Large intestine (tissue), 3 donors: ENCODE measurements around the gene TGM5. TPM values are rescaled to one million over a fixed set of nuclear protein-coding genes. Genes with fewer than 3 reads are reported as not detected.
"Not testable (repeated sequence)": the region's sequence is repeated elsewhere in the genome, so short reads cannot be mapped to it uniquely, and the experiment has no call there.

ENCODE experiments used
- DNase-seq, 2 donors: peaks; one replicate each; pipeline versions ENCODE4 v3.0.0 to v3.0.0-alpha.2; 2013
- H3K27ac ChIP-seq: one replicate; pipeline ENCODE4 v1.5.1; 2013; ENCODE audit warnings: low read length
- H3K27me3 ChIP-seq: 2 replicates; pipeline ENCODE4 v1.6.1; 2013; ENCODE audit warnings: low read length; ENCODE audit not compliant: control insufficient read depth, insufficient read depth
- H3K36me3 ChIP-seq: 2 replicates; pipeline ENCODE4 v1.6.1; 2013; ENCODE audit warnings: low read length; ENCODE audit not compliant: control insufficient read depth, insufficient read depth
- H3K4me1 ChIP-seq: one replicate; pipeline ENCODE4 v1.6.1; 2013; ENCODE audit warnings: low read length; ENCODE audit not compliant: control insufficient read depth, insufficient read depth
- H3K4me3 ChIP-seq: one replicate; pipeline ENCODE4 v1.5.1; 2013; ENCODE audit warnings: low read length
- H3K9me3 ChIP-seq: one replicate; pipeline ENCODE4 v1.6.1; 2013; ENCODE audit warnings: mild to moderate bottlenecking, low read depth, low read length, moderate library complexity; ENCODE audit not compliant: control insufficient read depth
- WGBS: methylation state at CpG from one replicate; pipeline ENCODE4 v1.1.5; 2013; ENCODE audit warnings: low lambda C conversion rate; ENCODE audit not compliant: insufficient coverage; 5-methylcytosine and 5-hydroxymethylcytosine counted together
- polyA plus RNA-seq: library from polyadenylated mRNA; unstranded; fragments of 120-200 nt; gene quantifications from one replicate; pipeline ENCODE4 v1.2.1, GENCODE V29; 2013

Gene TGM5
- polyA plus RNA-seq, 1 donor = 0.03 TPM

DNA sequence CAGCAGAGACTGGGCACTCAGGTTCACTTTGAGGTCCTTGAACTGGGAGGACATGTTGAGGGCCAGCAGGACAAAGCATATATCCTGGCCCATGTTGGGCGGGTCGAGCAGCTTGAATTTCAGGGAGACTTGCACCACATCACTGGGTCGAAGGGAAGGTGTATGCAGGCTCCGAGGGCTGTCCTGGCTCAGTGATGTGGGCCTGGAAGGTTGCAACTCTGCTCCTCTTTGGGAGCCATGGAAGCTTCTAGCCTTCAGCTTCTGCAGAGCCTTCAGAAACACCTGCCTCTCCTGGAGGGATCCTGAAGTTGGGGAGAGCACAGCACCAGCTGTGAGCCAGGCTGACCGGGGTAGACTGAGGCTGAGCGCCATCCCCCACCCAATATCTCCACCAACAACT is 31.2 kb downstream of the TGM5 start:
- no peaks in the 10 kb centered on the region for H3K36me3 ChIP-seq
- no peaks in the 10 kb centered on the region for H3K4me1 ChIP-seq
- H3K4me3 ChIP-seq = no peak overlapping the region
- no peak overlapping the region for H3K27ac ChIP-seq
- WGBS = no CpG with 5 or more reads among the region's 6 CpGs
- peaks cover 16% of the 10 kb centered on the region for H3K27me3 ChIP-seq
- no peak for DNase-seq
- H3K9me3 ChIP-seq = no peaks in the 10 kb centered on the region

DNA sequence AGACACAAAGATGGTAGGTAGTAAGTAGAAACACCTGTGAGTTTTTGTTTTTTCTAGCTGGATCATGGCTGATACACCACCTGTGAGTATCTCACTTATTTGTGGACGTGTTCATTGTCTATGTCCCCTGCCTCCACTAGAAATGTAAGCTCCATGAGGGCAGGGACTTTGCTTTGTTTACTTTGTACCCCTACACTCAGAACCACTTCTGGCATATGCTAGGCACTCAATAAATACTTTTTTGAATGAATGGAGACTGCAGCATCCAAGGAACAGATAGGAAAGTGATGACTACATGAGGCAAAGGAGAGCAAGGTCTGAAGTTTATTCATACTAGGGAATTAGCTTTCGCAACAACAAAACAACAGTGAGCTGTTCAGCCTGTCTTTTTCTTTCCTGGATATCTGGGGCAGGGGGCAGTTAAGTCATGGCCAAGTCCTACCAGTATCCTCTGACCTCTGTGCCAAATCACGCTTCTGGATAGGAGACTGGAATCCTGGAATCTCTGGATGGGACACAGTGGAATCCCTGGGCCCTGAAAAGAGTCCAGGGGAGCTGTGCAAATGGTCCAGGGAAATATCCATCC is 34.3 kb downstream of the TGM5 start:
- no peaks in the 10 kb centered on the region for H3K4me1 ChIP-seq
- peaks cover 9% of the 10 kb centered on the region for H3K27me3 ChIP-seq
- H3K4me3 ChIP-seq = no peak overlapping the region
- 80% methylated on average over 1 of the region's 3 CpGs for WGBS
- H3K36me3 ChIP-seq = no peaks in the 10 kb centered on the region
- H3K27ac ChIP-seq = no peak overlapping the region
- no peaks in the 10 kb centered on the region for H3K9me3 ChIP-seq
- DNase-seq = no peak

DNA sequence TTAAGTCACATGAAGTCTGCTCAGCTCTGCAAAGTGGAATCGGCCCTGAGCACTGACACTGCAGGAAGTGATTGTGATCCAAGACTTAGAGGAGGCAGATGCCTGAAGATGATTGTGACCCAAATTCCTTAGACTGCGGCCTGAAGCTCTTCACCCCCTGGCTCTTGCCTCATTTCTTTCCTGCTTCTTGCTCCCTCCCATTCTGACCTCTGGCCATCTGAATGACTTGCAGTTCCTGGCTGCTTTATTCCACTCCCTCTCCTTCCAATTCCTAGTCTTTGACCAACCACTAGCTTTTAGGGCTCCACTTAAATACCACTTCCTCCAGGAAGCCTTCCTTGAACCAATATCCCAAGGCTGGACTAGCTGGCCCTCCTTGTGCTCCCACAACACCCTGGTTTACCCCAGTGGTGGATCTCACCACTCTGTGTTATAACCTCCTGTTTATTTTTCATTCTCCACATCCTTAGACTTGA is 36.0 kb downstream of the TGM5 start:
- Histone ChIP-seq H3K27ac (no peak overlapping the region), H3K4me1 (no peaks in the 10 kb centered on the region), H3K36me3 (no peaks in the 10 kb centered on the region), H3K27me3 (peaks cover 9% of the 10 kb centered on the region), H3K9me3 (no peaks in the 10 kb centered on the region), H3K4me3 (no peak overlapping the region)
- DNase-seq = no peak
- no CpG with 5 or more reads among the region's 2 CpGs for WGBS

GRCh38 chr15:43229977-43230376 is 36.8 kb downstream of the TGM5 start:
- peaks cover 9% of the 10 kb centered on the region for H3K27me3 ChIP-seq
- no peak for DNase-seq
- no peaks in the 10 kb centered on the region for H3K36me3 ChIP-seq
- 50% methylated on average over 1 of the region's 5 CpGs for WGBS
- no peak overlapping the region for H3K27ac ChIP-seq
- no peaks in the 10 kb centered on the region for H3K4me1 ChIP-seq
- no peaks in the 10 kb centered on the region for H3K9me3 ChIP-seq
- H3K4me3 ChIP-seq = no peak overlapping the region

DNA sequence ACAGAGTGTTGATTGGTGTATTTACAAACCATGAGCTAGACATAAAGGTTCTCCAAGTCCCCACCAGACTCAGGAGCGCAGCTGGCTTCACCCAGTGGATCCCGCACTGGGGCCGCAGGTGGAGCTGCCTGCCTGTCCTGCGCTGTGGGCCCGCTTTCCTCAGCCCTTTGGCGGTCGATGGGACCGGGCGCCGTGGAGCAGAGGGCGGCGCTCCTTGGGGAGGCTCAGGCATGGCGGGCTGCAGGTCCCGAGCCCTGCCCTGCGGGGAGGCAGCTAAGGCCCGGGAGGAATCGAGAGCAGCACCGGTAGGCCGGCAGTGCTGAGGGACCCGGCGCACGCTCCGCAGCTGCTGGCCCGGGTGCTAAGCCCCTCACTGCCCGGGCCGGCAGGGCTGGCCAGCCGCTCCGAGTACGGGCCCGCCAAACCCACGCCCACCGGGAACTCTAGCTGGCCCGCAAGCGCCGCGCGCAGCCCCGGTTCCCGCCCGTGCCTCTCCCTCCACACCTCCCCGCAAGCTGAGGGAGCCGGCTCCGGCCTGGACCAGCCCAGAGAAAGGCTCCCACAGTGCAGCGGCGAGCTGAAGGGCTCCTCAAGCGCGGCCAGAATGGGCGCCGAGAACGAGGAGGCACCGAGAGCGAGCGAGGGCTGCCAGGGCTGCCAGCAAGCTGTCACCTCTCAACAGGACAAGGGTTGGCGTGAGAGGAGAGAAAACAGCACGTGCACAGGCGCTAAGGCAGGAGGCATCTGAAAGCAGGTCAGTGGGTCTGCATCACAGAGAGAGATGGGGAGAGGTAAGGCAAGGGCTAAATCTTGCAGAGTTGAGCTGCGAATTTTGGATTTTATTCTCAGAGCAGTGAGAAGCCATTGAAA is 40.1 kb downstream of the TGM5 start:
- no peak for DNase-seq
- 100% methylated on average over 1 of the region's 57 CpGs for WGBS
- no peak overlapping the region for H3K4me3 ChIP-seq
- H3K27ac ChIP-seq = no peak overlapping the region
- H3K9me3 ChIP-seq = no peaks in the 10 kb centered on the region
- peaks cover 4% of the 10 kb centered on the region for H3K4me1 ChIP-seq
- no peaks in the 10 kb centered on the region for H3K36me3 ChIP-seq
- H3K27me3 ChIP-seq = peaks cover 2% of the 10 kb centered on the region

GRCh38 chr15:43225950-43226255 is 40.8 kb downstream of the TGM5 start:
- H3K27ac ChIP-seq, H3K36me3 ChIP-seq, DNase-seq, H3K27me3 ChIP-seq, H3K4me3 ChIP-seq, H3K9me3 ChIP-seq, H3K4me1 ChIP-seq: not testable (repeated sequence)
- no CpG with 5 or more reads among the region's 12 CpGs for WGBS

- H3K4me1 ChIP-seq = peaks cover 4% of the 10 kb centered on the region
These were observed 41.4 kb downstream of the TGM5 start for GRCh38 chr15:43225201-43225949.

GRCh38 chr15:43221422-43221821 is 45.3 kb downstream of the TGM5 start:
- Histone ChIP-seq H3K4me1 (peaks cover 4% of the 10 kb centered on the region), H3K36me3 (no peaks in the 10 kb centered on the region), H3K27ac (no peak overlapping the region), H3K9me3 (no peaks in the 10 kb centered on the region), H3K27me3 (no peaks in the 10 kb centered on the region), H3K4me3 (no peak overlapping the region)
- peak in 1 of 2 donors; percentile 18 for DNase-seq
- no CpG with 5 or more reads among the region's 1 CpG for WGBS

More at GRCh38 chr15:43225201-43225949, 41.4 kb downstream of the TGM5 start:
- no peak overlapping the region for H3K4me3 ChIP-seq
- peak; percentile 29 to 35 for DNase-seq
- H3K9me3 ChIP-seq = no peaks in the 10 kb centered on the region
- H3K36me3 ChIP-seq = no peaks in the 10 kb centered on the region
- no CpG with 5 or more reads among the region's 16 CpGs for WGBS
- peaks cover 2% of the 10 kb centered on the region for H3K27me3 ChIP-seq
- H3K27ac ChIP-seq = no peak overlapping the region

- 13% methylated on average over 1 of the region's 3 CpGs for WGBS
These were observed 45.7 kb downstream of the TGM5 start, which contains the start of gene EPB42 for GRCh38 chr15:43220991-43221403. Gene EPB42 (minus strand): TSS chr15:43221018. CDS start chr15:43220825, 193 bp downstream.

More at GRCh38 chr15:43220991-43221403, 45.7 kb downstream of the TGM5 start, which contains the start of gene EPB42:
- Histone ChIP-seq H3K27ac (no peak within 1 kb of the TSS), H3K36me3 (no peaks in the 10 kb centered on the region), H3K4me1 (peaks cover 4% of the 10 kb centered on the region), H3K9me3 (no peaks in the 10 kb centered on the region), H3K4me3 (no peak within 1 kb of the TSS), H3K27me3 (no peaks in the 10 kb centered on the region)
- no peak for DNase-seq
